ENCODE measurements around the gene AGO1.
"Not testable (repeated sequence)": the region's sequence is repeated elsewhere in the genome, so short reads cannot be mapped to it uniquely, and the experiment has no call there.

AGO1 gene

GRCh38 chr1:35870651-35871309 is 12.2 kb upstream of the AGO1 start:
- no peak for DNase-seq

DNA sequence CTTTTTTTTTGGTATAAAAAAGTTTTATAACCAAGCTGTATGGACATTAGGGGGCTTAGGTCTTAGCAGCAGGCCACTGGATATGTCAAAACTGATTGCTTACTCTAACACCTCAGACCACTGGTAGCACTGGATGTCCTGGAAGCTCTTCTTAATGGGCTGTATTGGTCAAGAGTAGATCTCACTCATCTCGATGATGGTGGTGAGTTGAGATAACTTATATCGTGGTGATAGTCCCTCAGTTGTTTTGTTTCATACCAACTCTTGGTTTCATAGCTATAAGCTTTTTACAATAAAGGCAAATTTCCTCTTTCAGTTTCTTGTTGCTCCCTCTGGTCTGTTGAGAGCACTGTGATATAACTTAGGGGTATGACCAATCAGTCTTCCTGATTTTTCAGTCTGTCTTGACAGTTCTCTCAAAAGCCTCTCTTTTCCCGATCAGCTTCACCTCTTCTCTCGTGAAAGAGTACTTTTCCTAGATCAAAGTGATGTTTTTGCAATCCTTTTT is 9.7 kb upstream of the AGO1 start:
- no peak for DNase-seq

DNA sequence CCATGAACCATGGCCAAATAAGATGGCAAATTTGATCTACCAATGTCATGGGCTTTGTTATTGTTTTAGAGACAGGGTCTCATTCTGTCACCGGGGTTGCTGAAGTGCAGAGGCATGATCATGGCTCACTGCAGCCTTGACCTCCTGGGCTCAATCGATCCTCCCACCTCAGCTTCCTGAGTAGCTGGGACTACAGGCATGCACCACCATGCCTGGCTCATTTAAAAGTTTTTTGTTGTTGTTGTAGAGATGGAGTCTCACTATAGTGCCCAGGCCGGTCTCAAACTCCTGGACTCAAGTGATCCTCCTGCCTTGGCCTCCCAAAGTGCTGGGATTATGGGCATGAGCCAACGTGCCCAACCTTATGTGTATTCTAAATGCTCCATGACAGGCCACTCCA is 8.9 kb upstream of the AGO1 start:
- DNase-seq, result not testable (repeated sequence)

DNA sequence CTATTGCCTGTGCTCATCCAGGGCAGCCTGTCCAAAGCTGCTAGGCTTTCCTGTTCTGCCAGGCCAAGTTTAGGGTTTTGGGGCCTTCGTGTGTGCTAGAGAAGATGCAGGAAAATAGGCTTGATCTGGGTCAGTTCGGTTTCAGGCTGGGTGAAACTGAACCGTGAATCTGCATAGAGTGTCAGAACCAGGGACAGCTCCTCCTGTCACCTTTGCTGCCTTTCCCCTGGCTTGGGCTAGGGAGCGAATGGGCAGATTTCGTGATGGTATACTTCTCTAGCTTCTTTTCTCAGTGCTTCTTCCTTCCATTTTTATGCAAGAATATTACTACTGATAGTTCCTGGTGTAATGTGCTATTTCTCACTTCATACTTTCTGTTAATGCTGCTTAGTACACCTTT is 6.0 kb upstream of the AGO1 start:
- no peak for DNase-seq

DNA sequence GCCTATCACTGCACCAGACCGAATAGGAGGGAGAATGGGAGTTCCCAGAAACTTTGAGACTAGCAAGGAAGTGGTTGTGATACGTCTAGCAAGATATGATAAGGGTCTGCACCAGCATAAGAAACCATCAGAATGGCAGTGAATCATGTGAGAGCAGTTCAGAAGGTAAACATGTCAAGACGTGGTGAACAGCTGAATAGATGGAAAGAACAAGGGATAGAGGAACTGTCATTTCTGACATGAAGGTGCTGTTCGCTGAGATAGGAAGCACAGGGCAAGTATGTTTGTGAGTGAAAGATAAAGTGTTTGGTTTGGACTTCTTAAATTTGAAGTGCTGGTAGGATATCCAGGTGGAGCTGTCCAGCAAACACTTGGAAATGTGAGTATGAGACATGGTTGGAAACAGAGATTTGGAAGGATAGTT is 1.1 kb upstream of the AGO1 start:
- DNase-seq, result no peak

DNA sequence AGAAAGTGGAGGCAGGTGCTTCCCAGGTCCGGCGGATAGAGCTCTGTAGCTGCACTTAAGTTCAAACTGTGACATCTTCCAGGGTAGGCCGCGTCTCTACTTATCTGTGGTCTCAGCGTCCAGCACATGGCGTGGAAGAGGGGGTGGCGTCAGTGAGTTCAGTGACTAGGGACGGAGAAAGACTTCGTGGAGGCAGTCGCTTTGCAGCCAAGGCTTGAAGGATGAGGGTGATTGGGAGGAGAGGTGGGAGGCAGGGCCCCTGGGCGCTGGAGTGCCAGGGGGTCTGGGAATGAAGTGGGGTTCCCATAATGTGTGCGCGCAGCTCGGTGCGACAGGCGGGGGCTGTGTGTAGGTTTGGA is 444 bp upstream of the AGO1 start:
- no peak for DNase-seq

- peak in 3 of 4 experiments; percentile 13 to 32 (median 16) for DNase-seq
These were observed 659 bp downstream of the AGO1 start for GRCh38 chr1:35883635-35884101.

DNA sequence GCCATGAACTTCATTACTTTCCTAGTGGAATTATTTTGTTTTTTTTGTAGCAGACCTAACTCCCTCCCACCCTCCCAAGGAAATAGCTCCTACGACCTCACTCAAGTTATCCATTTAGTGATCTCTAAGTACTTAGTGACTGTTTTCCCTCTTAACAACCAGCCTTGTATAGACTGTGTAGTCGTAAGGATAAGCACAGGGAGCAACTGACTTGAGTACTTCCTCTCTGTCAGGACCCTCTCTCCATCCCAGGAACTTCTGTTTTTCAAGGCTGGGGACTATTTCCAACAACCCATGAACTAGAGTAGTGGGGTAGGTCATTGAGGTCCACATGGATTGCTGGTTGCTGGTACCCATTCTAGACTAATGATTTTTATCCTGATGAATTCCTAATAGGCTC is 1.9 kb downstream of the AGO1 start:
- no peak for DNase-seq

- no peak for DNase-seq
These were observed 3.1 kb downstream of the AGO1 start for GRCh38 chr1:35885961-35886558.

DNA sequence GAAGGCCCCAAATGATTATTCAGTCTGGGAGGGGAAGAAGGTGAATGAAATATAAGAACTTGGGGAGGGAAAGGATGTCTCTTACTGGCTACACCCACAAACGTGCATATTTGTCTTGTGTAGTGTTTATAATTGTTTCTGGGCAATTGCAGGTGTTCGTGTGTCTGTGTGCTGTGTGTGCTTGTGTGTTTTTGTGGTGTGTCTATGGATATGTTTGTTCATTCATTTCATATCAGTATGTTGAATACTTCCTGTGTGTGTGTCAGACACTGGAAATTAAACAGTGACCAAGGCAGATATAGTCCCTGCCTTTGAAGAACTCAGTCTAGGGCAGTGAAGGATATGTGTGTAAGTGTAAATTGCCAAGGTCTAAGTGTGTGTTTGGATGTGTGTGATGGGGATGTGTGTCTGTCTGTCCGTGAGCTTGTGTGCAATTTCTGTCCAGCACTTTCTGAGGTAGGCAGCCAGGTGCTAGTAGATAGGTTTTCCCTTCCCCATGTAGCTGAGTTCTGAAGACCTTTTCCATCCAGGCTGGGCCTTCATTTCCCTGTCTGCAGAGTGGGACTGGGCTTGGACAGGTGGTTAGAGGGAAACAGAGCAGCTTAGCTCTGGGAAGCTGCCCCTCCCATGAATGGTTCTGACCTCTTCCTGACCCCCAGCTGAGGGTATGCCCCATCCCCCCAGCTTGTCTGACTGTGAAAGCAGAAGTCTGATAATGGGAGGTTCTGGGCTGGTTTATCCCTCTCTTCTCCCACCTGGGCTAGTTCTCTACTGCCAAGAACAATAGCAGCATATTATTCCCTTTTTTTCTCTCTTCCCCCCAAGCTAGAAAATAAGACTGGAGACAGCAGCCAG is 3.8 kb downstream of the AGO1 start:
- no peak for DNase-seq

DNA sequence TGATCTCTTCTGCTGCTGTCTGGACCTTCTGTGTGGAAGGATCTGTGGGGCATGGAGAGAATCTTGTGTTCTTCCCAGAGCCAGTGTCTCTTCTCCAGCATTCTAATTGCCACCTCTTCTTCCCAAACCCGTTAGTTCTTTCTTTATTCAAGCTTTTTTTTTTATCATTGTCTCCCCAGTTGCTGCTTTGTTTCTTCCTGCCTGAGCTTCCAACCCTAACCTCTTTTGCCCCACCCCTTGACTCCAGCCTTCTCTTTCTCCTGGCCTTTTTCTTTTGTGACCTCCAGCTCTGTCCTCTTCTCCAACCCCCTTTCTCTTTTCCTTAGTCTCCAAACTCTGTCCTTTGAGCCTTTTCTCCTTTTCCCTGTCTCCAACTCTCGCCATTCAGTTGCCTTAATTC is 4.5 kb downstream of the AGO1 start:
- no peak for DNase-seq

GRCh38 chr1:35888255-35888654 is 5.2 kb downstream of the AGO1 start:
- no peak for DNase-seq

- not testable (repeated sequence) for DNase-seq
These were observed 6.0 kb downstream of the AGO1 start for GRCh38 chr1:35888981-35889380.

DNA sequence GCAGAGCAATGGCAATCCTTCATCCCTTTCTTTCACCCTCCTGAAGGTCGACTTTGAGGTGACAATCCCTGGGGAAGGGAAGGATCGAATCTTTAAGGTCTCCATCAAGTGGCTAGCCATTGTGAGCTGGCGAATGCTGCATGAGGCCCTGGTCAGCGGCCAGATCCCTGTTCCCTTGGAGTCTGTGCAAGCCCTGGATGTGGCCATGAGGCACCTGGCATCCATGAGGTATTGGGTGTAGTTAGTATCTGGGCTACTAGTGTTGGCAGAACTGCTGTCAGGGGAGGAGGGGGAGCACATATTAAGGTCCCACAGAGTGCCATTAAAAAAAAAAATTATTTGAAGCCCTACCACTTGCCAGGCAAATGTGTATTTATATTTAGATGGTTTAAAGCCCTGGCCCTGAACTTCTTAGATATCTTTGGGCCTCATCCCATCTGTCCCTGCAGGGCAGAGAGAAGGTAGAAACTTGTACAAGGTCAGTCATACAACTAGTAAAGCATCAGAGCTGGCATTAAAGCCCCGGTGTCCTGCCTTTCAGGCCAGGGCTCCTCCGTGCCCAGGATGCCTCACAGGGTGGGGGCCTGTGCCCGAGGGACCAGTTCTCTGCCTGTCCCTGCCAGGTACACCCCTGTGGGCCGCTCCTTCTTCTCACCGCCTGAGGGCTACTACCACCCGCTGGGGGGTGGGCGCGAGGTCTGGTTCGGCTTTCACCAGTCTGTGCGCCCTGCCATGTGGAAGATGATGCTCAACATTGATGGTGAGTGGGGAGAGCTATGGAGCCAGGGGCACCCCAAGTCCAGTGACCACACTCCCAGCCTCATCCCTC is 10.3 kb downstream of the AGO1 start:
- DNase-seq, result no peak

GRCh38 chr1:35894183-35894582 is 11.2 kb downstream of the AGO1 start:
- DNase-seq, result no peak

GRCh38 chr1:35894656-35895055 is 11.6 kb downstream of the AGO1 start:
- DNase-seq, result no peak

- DNase-seq, result no peak
These were observed 16.9 kb downstream of the AGO1 start for GRCh38 chr1:35899941-35900340.

DNA sequence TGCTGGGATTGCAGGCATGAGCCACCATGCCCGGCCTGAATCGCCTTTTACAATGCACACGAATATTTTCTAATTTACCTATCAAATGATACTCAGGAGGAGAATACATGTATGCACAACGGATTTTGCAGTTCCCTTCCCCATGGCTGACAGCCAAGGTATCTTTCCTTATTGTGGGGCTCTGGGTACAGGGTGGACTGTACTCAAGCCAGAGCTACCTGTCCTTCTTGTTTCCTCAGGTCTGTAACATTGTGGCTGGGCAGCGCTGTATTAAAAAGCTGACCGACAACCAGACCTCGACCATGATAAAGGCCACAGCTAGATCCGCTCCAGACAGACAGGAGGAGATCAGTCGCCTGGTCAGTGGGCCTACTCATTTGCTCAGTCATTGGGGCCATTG is 18.2 kb downstream of the AGO1 start:
- DNase-seq, result no peak

GRCh38 chr1:35902671-35903070 is 19.7 kb downstream of the AGO1 start:
- DNase-seq, result no peak

- no peak for DNase-seq
These were observed 31.7 kb downstream of the AGO1 start for GRCh38 chr1:35914717-35915116.

DNA sequence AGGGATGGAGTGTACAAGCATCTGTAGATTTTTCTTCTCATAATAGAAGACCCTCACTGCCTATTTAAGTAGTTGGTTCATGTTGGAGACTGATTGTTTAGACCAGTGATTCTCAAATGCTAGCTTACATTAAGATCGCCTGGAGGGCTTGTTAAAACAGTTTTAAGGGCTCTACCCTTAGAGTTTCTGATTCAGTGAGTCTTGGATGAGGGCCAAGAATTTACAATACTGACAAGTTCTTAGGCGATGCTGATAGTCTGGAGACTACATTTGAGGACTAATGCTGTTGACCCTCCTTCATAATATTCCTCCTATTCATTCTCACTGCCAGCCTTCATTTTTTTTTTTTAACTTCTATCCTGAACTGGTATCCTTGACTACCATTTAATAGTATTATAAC is 32.7 kb downstream of the AGO1 start:
- DNase-seq, result no peak

- no peak for DNase-seq
These were observed 40.8 kb downstream of the AGO1 start for GRCh38 chr1:35923791-35924221.

DNA sequence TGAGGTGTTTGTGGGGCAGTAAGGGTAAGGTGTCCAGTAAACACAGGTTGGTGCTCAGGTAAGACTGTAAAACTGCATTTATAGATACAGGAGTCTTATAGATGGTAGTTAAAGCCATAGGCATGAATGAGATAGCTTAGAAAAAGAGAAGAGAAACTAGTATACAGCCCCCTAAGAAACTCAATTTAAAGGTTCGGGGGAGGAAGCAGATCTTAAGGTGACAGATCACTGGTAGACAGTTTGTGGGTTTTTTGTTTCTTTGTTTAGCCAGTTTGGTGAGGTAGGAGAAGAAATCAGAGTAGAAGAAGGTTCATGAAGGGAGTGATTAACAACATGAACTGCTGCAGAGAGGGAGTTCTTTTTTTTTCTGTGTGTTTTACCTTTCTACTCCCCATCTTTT is 41.8 kb downstream of the AGO1 start:
- DNase-seq, result no peak

Data from activated naive CD4-positive, alpha-beta T cell (primary cell).